Adipose tissue (tissue), 3 donors: ENCODE data around the gene SLC16A8. TPM values are rescaled to one million over a fixed set of nuclear protein-coding genes. Genes with fewer than 3 reads are reported as not detected.

Experiments used
- polyA plus RNA-seq, 3 donors: library from polyadenylated mRNA; stranded (reverse); fragments of 200-250 nt; gene quantifications; one replicate each; pipeline ENCODE4 v1.2.3, GENCODE V29; 2013
- donor health status: healthy with polysubstance abuse.
- donor health status: Bipolar disorder and iron deficiency.
- donor health status: healthy.

The SLC16A8 gene
- polyA plus RNA-seq, 3 donors: 0.21 to 0.34 (median 0.31) TPM

Other genes starting within 250 kb of the SLC16A8 start
- gene ANKRD54, start 239.8 kb downstream of the SLC16A8 start, polyA plus RNA-seq: 10 to 100 TPM; 12.7 to 18.3 (median 13.9) TPM
- 100 to 1,000 TPM; 315 to 364 (median 352) TPM for gene EIF3L, start 234.8 kb downstream of the SLC16A8 start, polyA plus RNA-seq
- gene MICALL1, start 177.9 kb downstream of the SLC16A8 start, polyA plus RNA-seq: 10 to 100 TPM in 2 of 3 donors, 1 to 10 TPM in 1; 9.1 to 19.6 (median 11.0) TPM
- gene C22orf23, start 130.6 kb downstream of the SLC16A8 start, polyA plus RNA-seq: 1 to 10 TPM in 1 of 3 donors, under 1 TPM in 2; 0.16 to 1.6 (median 0.31) TPM
- 100 to 1,000 TPM in 2 of 3 donors, 10 to 100 TPM in 1; 58.9 to 144 (median 134) TPM for gene POLR2F, start 130.5 kb downstream of the SLC16A8 start, polyA plus RNA-seq
- gene SOX10, start 99.6 kb downstream of the SLC16A8 start, polyA plus RNA-seq: 1 to 10 TPM in 1 of 3 donors, under 1 TPM in 2; 0.49 to 2.1 (median 0.79) TPM
- gene PICK1, start 26.8 kb downstream of the SLC16A8 start, polyA plus RNA-seq: 10 to 100 TPM; 19.6 to 23.5 (median 20.6) TPM
- 1 to 10 TPM in 2 of 3 donors, under 1 TPM in 1; 0.38 to 2.5 (median 1.2) TPM for gene BAIAP2L2, start 26.5 kb upstream of the SLC16A8 start, polyA plus RNA-seq
- gene PLA2G6, start 97.6 kb upstream of the SLC16A8 start, polyA plus RNA-seq: 10 to 100 TPM; 25.3 to 69.9 (median 61.4) TPM
- gene MAFF, start 117.8 kb upstream of the SLC16A8 start, polyA plus RNA-seq: 100 to 1,000 TPM in 2 of 3 donors, 1 to 10 TPM in 1; 6.3 to 168 (median 127) TPM
- gene TMEM184B, start 188.8 kb upstream of the SLC16A8 start, polyA plus RNA-seq: 10 to 100 TPM; 14.0 to 50.2 (median 37.3) TPM
- 100 to 1,000 TPM in 2 of 3 donors, 10 to 100 TPM in 1; 77.8 to 139 (median 123) TPM for gene CSNK1E, start 233.2 kb upstream of the SLC16A8 start, polyA plus RNA-seq